HG03432 (cell line): Measurements from ENCODE around the gene CNTF.
"Not testable (repeated sequence)": the region's sequence is repeated elsewhere in the genome, so short reads cannot be mapped to it uniquely, and the experiment has no call there.

Source experiments
- ATAC-seq: cut with Tn5 transposase; IDR thresholded peaks from one replicate; pipeline ENCODE4 v1.9.1; 2021; ENCODE audit warnings: mild to moderate bottlenecking, moderate library complexity; ENCODE audit not compliant: unreplicated experiment

CNTF gene, protein sequence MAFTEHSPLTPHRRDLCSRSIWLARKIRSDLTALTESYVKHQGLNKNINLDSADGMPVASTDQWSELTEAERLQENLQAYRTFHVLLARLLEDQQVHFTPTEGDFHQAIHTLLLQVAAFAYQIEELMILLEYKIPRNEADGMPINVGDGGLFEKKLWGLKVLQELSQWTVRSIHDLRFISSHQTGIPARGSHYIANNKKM

DNA sequence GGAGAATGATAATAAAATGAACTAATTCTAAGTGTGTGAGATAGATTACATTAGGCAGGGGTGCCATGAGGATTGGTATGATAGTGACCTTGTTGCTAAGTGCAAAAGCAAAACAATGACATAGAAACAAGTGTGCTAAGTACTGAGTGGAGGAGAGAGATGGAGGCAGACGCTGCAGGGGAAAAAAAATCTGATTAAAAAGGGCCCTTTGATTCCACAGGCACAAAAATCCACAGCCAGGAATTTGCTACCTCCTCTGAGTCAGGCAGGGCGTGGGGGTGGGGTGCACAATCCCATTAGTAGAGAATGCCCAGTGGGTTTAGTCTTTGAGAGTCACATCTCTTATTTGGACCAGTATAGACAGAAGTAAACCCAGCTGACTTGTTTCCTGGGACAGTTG is at the start of gene CNTF:
Gene CNTF, plus strand, starts transcription at position 322 of the 400 bp plus-strand sequence. CDS start 88 bp downstream, outside the sequence.
- ATAC-seq, result no peak

DNA sequence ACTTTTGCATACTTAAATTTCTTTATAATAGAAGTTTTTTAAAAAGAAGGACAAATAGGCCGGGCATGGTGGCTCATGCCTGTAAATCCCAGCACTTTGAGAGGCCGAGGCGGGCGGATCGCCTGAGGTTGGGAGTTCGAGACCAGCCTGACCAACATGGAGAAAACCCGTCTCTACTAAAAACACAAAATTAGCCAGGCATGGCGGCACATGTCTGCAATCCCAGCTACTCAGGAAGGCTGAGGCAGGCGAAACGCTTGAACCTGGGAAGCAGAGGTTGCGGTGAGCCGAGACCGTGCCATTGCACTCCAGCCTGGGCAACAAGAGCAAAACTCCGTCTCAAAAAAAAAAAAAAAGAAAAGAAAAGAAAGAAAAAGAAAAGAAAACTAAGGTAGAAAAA is 49.6 kb upstream of the CNTF start:
- ATAC-seq, result not testable (repeated sequence)

DNA sequence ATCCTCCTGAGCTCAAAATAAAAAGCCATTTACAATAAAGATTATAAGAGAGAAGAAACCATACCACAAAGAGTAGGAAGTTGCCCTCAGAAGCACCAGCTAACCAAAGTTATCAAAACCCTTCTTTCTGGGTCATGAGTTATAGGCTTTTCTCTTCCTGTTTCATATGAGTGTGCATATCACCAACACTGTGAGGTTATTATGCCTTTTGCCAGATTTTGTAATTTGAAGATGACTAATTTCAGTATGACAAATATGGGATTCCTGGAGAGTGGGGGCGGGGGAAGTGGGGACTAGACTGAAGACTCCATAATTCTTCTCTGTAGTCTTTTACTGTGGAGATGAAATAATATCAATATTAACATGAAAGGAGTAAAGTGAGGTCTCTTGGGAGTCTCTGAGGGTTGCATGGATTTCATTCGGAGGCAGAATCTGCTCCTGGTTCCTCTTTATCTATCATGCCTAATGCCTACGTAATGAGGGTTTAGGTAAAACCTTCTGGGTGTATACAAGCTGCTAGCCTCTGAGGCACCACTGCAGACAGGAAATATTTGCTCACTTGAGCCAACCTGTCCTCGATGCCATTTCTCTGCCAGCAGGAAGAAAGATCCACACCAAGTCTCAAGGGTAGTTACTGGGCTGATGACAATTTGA is 48.9 kb upstream of the CNTF start:
- ATAC-seq, result peak; percentile 27

DNA sequence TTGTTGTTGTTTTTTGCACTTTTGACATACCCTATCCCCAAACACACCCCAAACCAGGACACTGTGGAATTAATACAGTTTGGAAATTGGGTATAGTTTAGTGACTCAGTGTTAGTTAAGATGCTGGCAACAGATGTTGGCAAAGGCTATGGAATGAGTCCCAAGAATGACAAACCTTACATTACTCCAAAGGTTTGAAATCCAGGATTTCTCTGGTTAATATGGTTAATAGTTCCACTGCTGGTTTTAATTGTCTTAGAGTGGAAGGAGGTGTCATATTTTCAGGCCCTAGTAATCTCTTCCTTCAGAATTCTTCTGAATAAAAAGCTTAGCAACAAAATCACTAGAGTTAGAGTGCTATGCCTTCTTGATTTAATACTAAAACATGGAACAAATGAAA is 47.6 kb upstream of the CNTF start:
- ATAC-seq, result no peak

DNA sequence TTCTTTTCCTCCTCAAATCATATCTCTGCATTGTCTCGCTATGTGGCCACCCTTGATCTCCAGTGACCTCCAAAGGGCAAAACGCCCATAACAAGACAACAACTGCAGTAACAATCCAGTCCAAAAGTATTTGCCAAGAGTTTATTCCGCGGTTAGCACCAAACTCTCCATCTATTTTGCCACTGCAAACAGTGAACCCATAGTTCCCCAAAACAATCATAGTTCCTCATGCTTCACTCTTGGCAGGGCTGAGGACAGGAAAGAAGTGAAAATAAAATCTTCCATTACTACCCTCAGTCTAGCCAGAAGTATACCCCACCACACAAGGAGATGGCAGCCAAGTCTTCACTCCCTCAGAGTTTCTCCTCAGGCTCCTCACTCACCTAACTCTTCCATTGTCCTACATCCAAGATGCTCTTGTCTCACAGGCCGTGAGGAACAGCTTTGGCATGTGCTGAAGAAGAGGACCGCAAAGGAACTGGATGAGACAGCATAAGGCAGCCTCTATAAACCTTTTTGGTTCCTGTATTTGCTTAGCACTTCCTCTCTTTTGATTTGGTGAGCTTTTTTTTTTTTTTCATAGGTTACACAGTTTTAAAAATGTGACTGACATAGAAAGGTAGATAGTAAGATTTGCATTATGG is 47.0 kb upstream of the CNTF start, which contains the start of gene LPXN:
Gene LPXN, minus strand, starts transcription at position 480 of the 644 bp plus-strand sequence. Its CDS starts 84 bp downstream, at position 396.
- no peak for ATAC-seq

DNA sequence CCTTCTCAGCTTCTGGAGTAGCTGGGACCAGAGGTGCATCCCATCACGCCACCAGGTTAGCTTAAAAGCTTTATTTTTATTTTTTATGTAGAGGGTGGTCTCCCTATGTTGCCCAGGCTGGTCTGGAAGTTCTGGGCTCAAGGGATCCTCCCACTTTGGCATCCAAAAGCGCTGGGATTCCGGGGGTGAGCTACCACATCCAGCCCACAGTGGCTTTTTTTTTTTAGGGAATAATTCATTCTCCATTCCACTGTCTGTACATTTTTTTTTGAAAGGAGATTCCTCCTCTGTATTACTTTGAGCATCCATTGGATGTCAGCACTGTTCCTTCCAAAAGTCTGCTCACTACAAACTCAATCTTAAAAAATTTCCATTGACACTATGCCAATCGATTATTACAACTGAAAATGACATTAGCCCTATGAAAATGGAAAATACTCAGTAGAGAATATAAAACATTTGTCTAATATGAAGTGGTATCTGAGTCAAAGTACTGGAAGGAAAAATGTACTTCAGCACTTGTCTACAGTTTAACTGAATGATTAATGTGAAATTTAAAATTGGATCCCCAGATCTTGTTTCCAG is 45.5 kb upstream of the CNTF start:
- no peak for ATAC-seq

DNA sequence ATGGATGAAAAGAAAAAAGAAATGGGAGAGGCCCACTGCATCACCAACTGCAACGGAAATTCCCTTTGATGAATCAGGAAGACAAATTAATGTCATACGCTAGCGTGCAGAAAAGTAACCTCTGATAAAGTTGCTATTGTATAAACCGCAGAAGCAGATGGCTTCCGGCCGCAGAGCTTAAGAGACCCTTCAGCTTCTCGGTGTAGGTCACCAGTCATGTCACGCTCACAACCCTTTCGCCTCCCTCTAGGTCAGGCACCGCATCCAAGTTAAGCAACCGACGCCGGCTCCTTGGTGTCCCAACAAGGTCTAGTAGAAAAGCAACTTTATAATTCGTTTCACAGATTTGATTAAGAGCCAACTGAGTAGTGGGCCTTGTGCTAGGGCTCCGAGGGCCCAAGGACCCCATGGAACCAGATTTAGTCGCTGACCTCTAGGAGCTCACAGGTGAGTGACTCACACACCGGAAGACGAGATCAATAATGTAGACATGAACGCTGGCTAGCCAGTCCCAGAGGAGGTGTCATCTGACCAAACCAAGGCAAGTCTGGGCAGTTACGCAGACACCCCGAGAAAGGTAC is 44.8 kb upstream of the CNTF start:
- peak; percentile 56 for ATAC-seq

DNA sequence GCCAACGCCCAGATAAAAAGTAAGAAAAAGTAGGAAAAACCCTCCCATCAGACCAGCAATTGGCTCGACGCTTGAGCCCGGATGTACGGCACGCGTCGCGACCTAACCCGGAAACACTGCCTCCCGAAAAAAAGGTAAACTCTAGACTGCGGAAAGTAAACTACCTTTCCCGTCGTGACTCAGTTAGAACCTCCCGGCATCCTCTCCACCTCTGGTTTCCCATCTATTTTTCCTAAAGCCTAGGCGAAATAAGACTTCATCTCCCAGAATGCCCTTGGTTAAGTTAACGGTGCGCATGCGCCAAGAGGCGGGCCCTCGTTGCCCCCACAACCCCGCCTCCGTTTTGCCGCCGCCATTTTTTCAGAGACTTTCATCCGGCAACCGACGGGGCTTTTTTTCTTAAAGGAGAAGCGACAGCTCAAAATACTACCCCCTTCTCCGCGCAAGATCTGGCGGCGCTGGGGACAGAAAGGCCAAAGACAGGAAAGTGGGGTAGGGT is 44.3 kb upstream of the CNTF start:
- peak; percentile 20 for ATAC-seq

DNA sequence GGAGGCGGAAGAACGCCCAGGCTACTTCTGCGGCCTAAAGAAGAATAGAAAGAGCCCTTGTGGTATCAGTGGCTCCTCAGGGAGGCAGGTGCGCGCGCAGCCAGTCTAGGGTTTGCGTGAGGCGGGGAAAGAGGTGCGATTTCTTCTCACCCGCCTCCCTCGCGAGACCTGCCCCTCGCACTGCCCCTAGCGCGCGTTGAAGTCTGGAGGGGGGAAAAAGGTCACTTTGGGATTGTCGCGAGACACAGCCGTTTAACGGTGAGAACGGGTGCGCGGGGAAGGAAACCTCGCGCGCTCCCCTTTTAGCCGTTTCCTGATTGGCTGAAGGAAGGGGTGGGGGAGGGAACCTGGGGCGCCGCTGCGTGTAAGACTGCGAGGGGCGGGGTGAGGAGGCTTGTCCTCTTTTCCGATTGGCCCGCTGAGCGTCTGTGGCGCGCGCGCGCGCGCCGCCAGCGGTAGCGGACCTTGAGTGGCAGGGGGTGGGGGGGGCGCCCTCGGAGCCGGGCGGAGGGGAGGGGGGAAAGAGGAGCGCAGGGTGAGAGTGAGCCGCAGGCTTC is 43.8 kb upstream of the CNTF start, which contains the start of gene ZFP91:
Gene ZFP91, plus strand, starts transcription at position 429 of the 557 bp plus-strand sequence. CDS start 219 bp downstream, outside the sequence.
- peak; percentile 40 for ATAC-seq

DNA sequence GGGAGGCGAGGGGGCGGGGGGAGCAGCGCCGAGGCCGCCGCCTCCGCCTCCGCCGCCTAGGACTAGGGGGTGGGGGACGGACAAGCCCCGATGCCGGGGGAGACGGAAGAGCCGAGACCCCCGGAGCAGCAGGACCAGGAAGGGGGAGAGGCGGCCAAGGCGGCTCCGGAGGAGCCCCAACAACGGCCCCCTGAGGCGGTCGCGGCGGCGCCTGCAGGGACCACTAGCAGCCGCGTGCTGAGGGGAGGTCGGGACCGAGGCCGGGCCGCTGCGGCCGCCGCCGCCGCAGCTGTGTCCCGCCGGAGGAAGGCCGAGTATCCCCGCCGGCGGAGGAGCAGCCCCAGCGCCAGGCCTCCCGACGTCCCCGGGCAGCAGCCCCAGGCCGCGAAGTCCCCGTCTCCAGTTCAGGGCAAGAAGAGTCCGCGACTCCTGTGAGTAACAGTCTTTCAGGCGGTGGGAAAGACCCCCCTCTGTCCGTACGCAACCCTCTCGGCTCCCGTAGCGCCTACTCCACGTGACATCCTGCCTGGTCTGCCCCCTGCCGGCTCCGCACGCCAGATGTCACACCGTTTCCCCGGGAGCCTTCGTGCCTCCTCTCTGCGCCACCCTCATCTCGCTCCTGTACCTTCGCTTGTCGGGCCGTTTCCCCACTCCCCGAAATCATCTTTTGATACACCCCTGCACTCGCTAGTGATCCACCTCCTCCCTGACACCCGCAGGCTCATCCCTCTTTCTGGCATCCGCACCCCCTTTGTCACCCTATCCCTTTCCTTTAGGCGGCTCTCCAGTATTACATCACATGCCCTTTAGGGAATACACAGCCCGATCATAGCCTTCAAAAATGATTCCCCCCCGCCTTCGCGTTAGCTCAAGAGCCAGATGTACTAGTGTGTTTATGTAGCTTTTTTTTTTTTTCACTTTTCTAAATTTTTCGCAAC is 43.0 kb upstream of the CNTF start:
- ATAC-seq, result peak; percentile 48

DNA sequence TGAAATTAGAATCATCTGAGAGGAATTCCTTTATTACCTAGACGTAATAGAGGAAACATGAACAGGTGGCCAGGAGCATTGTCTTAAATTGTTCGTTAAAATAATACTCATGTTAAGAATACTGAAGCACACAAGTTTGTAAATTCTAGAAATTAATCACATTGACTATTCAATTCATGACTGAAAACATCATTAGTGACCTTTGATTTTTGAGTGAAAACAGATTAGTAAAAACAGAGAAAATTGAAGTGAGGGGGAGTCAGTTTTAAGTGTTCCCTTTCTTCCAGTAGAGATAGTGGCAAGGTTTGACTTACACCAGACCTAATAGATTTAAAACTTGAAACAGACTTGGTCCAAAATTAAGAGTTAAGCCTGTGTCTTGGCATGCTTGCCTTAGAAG is 42.2 kb upstream of the CNTF start:
- no peak for ATAC-seq

DNA sequence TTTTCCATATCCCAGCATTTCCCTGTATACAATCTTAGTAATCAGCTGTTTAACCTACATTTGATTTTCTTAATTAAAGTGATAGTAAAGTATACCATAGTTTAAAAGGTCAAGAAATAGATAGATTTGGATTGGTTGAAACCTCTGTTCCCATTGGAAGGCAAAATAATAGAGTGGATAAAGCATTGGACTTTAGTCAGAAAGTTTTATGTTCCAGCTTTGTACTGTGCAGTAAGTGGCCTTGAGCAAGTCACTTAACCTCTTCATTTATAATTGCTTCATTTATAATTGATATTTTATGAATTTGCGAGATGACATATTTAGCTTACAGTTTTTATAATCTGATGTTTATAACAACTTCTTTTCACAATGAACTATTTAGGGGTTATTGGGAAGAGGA is 40.0 kb upstream of the CNTF start:
- no peak for ATAC-seq

DNA sequence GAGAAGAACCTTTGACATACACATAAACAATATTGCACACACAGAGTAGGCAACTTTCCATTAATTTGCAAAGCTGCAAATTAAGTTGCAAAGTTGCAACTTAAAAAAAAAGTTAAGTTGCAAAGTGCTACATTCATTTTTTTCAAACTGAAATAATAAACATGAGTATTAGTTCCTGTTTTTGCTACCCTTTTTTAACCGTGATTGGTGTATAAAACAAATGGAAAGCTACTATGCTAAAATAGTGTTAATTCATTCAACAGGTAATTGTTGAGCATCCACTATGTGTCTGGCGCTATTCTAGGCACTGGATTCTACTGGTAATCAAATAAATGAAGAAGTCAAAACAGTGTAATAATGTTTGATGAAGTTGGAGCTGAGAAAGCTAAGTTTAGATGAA is 35.5 kb upstream of the CNTF start:
- no peak for ATAC-seq

DNA sequence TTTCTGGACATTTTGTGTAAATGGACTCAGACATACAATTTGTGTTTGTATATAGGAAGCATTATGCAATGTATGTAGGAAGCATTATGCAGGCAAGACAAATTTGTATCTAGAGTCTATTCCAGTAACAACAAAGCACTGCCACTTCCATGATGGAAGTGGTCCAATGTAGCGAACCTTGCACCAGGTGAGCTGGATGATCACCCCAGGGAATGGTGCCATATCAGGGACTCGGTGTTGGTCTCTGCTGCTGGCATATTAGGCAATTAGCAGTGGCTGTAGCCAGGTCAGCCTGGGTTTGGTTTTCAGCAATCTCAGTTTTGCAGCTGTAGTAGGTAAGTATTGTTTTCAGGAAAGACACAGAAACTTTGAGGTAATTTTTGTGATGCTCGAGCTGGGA is 30.8 kb upstream of the CNTF start:
- no peak for ATAC-seq

DNA sequence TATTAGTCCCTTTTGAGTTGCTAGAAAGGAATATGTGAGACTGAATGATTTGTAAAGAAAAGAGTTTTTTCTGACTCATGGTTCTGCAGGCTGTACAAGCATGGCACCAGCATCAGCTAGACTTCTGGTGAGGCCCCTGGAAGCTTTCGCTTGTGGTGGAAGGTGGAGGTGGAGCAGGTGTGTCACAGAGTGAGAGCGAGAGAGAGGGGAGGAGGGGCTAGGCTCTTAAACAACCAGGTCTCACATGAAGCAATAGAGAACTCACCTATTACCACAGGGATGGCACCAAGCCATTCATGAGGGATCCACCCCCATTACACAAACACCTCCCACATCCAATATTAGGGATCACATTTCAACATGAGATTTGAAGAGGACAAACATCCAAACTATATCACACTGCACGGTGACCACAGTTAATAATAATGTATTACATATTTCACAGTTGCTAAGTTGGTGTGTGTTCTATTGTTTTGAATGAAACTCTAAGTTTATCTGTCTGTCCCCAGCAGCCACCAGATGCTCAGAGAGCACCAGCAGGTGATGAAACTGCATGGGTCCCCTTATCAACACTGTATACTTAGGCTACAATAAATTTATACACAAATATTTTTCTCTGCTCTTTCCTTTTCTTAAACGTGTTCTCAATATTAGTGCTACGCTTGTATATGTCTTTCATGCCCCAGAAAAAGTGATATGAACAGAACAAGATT is 29.5 kb upstream of the CNTF start:
- no peak for ATAC-seq

DNA sequence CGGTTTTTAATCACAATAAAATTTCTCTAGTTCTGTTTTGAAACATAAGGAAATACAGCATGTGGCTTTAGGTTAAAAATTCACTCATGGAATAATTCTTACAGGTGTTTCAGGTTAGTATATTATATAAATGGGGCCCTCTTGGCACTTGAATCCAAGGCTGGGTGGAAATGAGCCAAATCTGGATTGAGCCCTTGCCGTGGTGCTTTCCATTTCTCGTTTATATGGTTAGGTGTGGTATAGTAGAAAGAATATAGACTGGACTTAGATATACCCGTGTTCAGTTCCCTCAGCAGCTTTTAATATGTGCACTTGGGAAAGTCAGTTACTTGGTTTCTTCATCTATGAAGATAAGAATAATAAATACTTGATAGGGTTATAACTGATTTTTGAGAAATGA is 27.6 kb upstream of the CNTF start:
- no peak for ATAC-seq

DNA sequence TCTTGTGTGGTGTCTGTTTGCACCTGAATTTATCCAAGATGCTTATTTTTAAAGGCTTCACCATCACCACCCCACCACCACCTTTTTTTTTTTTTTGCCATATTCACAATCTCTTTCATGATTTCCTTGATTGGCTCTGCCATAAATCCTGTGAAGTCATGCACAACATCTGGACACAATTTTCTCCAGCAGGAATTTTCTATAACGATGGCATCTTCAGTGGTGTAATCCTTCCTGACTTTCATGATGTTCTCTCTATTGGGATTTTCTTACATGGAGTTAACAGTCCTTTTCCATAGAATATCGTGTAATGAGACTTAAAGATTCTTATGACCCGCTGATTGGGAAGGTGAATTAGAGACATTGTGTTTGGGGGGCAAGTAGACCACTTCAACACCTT is 25.8 kb upstream of the CNTF start:
- no peak for ATAC-seq

DNA sequence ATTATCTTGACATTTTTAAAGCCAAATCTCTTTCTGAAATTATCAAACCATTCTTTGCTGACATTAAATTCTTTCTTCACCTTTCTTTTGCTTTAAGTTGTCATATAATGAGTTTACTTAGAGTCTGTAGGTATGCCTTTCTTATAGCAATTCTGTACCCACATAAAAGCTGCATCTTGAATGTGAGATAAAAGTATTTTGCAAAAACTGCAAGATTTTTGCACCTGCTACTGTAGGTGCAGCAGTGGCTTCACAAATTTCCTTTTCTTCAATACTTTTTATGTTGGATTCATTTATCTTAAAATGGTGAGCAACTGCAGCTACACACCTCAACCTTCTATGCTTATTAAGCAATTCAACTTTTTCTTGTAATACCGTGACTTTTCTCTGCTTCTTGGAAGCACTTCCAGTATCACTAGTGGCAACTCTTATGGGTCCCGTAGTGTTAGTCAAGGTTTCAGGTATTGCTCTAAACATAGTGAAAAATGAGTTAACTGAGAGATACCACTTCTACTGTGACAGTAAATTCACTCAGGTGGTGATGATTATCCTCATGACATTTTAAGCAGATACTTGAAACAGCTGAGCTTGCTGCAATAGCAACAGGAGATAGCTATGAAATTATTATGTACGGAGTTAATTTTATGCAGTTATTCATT is 24.9 kb upstream of the CNTF start:
- ATAC-seq, result no peak

DNA sequence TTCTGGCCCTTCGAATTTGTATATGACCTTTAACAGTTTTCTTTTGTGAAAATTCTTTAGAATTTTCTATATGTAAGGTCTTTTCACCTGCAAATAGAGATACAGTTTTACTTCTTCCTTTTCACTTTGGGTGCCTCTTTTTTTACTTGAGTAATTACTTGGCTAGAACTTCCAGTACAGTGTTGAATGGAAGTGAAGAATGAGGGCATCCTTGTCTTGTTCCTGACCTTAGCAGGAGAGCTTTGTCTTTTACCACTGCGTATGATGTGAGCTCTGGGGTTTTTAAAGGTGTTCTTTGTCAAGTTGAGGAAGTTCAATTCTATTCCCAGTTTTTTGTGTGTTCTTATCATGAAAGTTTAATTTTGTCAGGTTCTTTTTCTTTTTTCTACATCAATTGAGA is 22.0 kb upstream of the CNTF start:
- ATAC-seq, result no peak
